LNCAP (cell line): ENCODE results near the gene TMEM86B.

Source experiments
- TF ChIP-seq, protein P1 (sequence below): fragments of 450-650 bp; IDR thresholded peaks from 2 replicates; pipeline ENCODE4 v1.5.1; 2017; ENCODE audit warnings: mild to moderate bottlenecking

TMEM86B gene

DNA sequence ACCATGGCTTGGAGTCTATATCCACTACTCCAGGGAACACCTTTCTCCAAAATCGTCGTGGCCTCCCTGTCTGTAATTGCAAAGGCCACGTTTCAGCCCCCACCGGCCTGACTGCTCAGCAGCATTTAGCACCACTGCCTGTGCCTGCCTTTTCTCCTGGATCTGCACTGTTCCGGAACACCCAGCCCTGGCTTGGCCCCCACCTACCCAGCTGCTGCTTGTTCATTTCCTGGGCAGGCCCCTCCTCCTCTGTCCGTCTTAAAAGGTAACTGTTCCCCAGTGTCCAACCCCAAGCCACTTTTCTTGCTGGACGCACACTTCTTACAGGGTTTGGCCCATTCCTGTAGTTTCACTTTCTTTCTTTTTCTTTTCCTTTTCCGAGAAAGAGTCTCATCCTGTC is 39.9 kb downstream of the TMEM86B start:
- TF ChIP-seq, protein P1, sequence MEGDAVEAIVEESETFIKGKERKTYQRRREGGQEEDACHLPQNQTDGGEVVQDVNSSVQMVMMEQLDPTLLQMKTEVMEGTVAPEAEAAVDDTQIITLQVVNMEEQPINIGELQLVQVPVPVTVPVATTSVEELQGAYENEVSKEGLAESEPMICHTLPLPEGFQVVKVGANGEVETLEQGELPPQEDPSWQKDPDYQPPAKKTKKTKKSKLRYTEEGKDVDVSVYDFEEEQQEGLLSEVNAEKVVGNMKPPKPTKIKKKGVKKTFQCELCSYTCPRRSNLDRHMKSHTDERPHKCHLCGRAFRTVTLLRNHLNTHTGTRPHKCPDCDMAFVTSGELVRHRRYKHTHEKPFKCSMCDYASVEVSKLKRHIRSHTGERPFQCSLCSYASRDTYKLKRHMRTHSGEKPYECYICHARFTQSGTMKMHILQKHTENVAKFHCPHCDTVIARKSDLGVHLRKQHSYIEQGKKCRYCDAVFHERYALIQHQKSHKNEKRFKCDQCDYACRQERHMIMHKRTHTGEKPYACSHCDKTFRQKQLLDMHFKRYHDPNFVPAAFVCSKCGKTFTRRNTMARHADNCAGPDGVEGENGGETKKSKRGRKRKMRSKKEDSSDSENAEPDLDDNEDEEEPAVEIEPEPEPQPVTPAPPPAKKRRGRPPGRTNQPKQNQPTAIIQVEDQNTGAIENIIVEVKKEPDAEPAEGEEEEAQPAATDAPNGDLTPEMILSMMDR = no peak

- TF ChIP-seq, protein P1 = no peak
Measured at GRCh38 chr19:55186080-55186479, 42.5 kb downstream of the TMEM86B start.

DNA sequence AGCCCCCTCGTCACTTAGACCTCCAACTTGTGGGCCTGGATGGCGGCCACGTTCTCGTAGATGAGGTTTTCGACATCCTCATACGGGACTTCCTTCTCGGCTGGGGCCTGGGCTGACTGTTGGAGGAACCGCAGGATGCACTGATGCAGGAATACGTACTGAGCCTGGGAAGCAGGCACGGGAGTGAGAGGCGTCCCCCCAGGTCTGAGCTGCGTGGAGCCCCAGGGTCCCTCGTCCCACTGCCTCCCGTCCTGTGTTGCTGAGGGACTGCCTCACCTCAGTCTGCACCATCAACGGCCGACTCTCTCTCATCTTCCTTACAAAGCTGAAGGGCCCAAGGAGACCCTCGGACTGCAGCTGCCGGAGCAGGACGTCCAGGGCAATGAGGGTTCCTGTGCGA is 46.8 kb downstream of the TMEM86B start:
- TF ChIP-seq, protein P1 = no peak

- TF ChIP-seq, protein P1 = no peak
Measured at GRCh38 chr19:55179606-55180484, 48.7 kb downstream of the TMEM86B start, which contains the start of gene SYT5. Gene SYT5, minus strand, starts transcription at chr19:55180289. Its CDS starts 1,248 bp downstream, at chr19:55179041.

DNA sequence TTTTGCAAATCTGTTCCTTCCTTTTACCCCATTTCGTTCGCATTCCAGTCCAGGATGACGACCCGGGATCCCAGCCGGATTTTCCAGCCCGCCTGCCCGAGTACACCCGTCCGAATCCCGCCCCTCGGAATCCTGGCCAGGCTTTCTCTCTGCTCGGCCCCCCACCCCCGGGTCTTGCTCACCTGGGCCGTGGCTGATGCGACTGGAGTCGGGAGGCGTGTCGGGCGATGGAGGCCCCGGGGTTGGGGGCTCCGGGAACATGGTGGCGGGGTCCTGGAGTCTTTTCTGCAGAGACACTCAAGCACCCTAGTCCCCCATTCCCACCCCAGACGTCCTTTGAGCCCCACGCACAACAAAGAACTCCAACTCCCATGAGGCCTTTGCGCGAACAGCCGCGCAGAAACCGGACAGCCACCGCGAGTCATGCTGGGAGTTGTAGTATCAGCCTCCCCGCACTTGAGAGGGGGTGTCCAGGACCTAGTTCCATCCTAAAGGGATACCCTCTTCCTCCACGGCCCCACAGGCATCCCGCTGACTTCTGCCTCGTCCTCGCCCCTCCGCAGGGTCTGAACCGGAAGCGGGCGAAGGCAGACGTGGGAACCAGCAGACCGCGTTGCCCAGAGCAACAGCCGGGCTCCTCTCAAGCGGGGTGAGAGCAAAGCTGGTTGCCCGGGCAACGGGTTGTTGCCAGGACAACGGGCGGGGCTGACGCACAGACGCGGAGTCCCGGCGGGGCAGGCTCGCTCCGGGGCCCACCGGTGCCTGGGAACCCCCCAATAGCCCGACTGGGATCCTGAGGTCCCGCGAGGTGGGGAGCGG is 49.6 kb downstream of the TMEM86B start:
- TF ChIP-seq, protein P1 = no peak
